Measurements from ENCODE around the gene GDPD5.

The GDPD5 gene

GRCh38 chr11:75487365-75487764, 38.4 kb downstream of the GDPD5 start:
- DNase-seq, result no peak

- no peak for DNase-seq
These were observed 40.0 kb downstream of the GDPD5 start for GRCh38 chr11:75485742-75486141.

GRCh38 chr11:75482931-75483469, 42.7 kb downstream of the GDPD5 start:
- no peak for DNase-seq

GRCh38 chr11:75481922-75482606, 43.7 kb downstream of the GDPD5 start:
- no peak for DNase-seq

- no peak for DNase-seq
These were observed 44.4 kb downstream of the GDPD5 start for GRCh38 chr11:75481223-75481921.

- no peak for DNase-seq
These were observed 45.3 kb downstream of the GDPD5 start for GRCh38 chr11:75480185-75481175.

- DNase-seq, result no peak
These were observed 46.1 kb downstream of the GDPD5 start for GRCh38 chr11:75479597-75480145.

GRCh38 chr11:75478783-75479596, 46.8 kb downstream of the GDPD5 start:
- DNase-seq, result no peak

GRCh38 chr11:75477614-75477935, 48.2 kb downstream of the GDPD5 start:
- no peak for DNase-seq

GRCh38 chr11:75476739-75477613, 48.8 kb downstream of the GDPD5 start:
- no peak for DNase-seq

- peak; percentile 54 for DNase-seq
These were observed 49.7 kb downstream of the GDPD5 start for GRCh38 chr11:75475767-75476650.

GRCh38 chr11:75474878-75475766, 50.6 kb downstream of the GDPD5 start:
- DNase-seq, result peak; percentile 67

- DNase-seq, result no peak
These were observed 51.5 kb downstream of the GDPD5 start for GRCh38 chr11:75474240-75474639.

GRCh38 chr11:75473684-75474083, 52.1 kb downstream of the GDPD5 start:
- DNase-seq, result no peak

- DNase-seq, result peak; percentile 16
These were observed 53.5 kb downstream of the GDPD5 start for GRCh38 chr11:75472081-75472732.

GRCh38 chr11:75471176-75471973, 54.4 kb downstream of the GDPD5 start:
- DNase-seq, result peak; percentile 8

GRCh38 chr11:75470476-75471080, 55.2 kb downstream of the GDPD5 start:
- DNase-seq, result no peak

All from right hindlimb (tissue), 1 donor.